Thyroid gland (tissue), 4 donors: ENCODE results near the gene URM1.

Experiments used
- POLR2A ChIP-seq, 2 donors: fragments of 450-650 bp; IDR thresholded peaks; one replicate each; pipeline ENCODE4 v1.6.1; 2017; ENCODE audit warnings: antibody characterized with exemption in 2 of 2, mild to moderate bottlenecking in 2 of 2, moderate library complexity in 1 of 2
- TF ChIP-seq, protein P1 (sequence below), 6 experiments: fragments of 200-600 bp in 3 of 6; fragments of 450-650 bp in 3 of 6; sonication (generic) in 3 of 6; IDR thresholded peaks; one replicate each; pipeline ENCODE4 v1.5.1; 2016 to 2019; ENCODE audit warnings: antibody characterized with exemption in 6 of 6, mild to moderate bottlenecking in 2 of 6, inconsistent platforms in 1 of 6, moderate library complexity in 1 of 6

DNA sequence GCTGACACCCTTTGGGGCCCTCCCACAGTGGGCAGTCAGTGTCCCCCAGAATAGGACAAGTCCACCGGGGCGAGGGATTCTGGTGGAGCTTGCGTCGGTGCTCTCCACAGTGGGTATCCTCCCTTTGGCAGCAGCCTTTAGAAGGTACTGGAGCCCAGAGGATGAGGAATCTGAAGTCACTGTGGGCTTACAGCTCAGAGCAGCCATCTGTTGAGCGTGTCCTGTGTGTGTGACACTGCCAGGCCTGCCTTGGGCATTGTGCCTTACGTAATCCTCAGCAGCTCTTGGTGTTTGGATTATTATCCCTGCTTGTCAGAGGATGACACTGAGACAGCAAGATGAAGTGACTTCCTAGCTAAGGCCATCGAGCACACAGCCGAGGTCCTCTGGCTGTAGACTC is 12.6 kb downstream of the URM1 start:
- TF ChIP-seq, protein P1, sequence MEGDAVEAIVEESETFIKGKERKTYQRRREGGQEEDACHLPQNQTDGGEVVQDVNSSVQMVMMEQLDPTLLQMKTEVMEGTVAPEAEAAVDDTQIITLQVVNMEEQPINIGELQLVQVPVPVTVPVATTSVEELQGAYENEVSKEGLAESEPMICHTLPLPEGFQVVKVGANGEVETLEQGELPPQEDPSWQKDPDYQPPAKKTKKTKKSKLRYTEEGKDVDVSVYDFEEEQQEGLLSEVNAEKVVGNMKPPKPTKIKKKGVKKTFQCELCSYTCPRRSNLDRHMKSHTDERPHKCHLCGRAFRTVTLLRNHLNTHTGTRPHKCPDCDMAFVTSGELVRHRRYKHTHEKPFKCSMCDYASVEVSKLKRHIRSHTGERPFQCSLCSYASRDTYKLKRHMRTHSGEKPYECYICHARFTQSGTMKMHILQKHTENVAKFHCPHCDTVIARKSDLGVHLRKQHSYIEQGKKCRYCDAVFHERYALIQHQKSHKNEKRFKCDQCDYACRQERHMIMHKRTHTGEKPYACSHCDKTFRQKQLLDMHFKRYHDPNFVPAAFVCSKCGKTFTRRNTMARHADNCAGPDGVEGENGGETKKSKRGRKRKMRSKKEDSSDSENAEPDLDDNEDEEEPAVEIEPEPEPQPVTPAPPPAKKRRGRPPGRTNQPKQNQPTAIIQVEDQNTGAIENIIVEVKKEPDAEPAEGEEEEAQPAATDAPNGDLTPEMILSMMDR (IDR thresholded peaks at IDR 0.05): no peak
- no peak for TF ChIP-seq POLR2A (IDR thresholded peaks at IDR 0.05)
